Endothelial cell of umbilical vein (primary cell): ENCODE results near the gene STBD1. TPM values are rescaled to one million over a fixed set of nuclear protein-coding genes. Genes with fewer than 3 reads are reported as not detected.

Source experiments
- BruUV-seq: library from RNA; stranded (reverse); fragments of 400-500 nt; replicated peaks from 2 replicates; lab custom pipeline; 2021; lab: Mats Ljungman, UMichigan
- CTCF ChIA-PET: fragments of 300-600, 350-600 bp; sonication (Branson Sonifier 250); formaldehyde crosslinking; loops from one replicate; lab custom pipeline; 2021; ENCODE audit warnings: antibody characterized with exemption, inconsistent platforms; lab: Charles Lee
- POLR2A ChIA-PET: fragments of 300-600, 350-600 bp; sonication (Branson Sonifier 250); formaldehyde crosslinking; loops from one replicate; lab custom pipeline; 2021; ENCODE audit warnings: antibody characterized with exemption, inconsistent platforms; lab: Charles Lee
- DNase-seq: peaks from one replicate; pipeline ENCODE4 v3.0.0-alpha.2; 2011; ENCODE audit warnings: low read depth, low spot score
- FAIRE-seq: peaks from 2 replicates; lab custom pipeline; 2011; peaks lifted over from hg19 to GRCh38; lab: Jason Lieb, UNC
- H2AFZ ChIP-seq: 2 replicates; pipeline ENCODE4 v1.6.0; 2012; ENCODE audit warnings: low read depth, low read length, control low read depth, inconsistent platforms
- H3K27ac ChIP-seq: 2 replicates; pipeline ENCODE4 v1.5.1; 2011; ENCODE audit warnings: low read depth, mild to moderate bottlenecking, control low read depth, low read length, moderate library complexity; ENCODE audit not compliant: insufficient read depth
- H3K27me3 ChIP-seq, 2 experiments: 2 replicates each; pipeline versions ENCODE4 v1.6.0 to v1.6.1; 2011; ENCODE audit warnings: low read length in 2 of 2, mixed read lengths in 1 of 2; ENCODE audit not compliant: control insufficient read depth in 2 of 2, insufficient read depth in 2 of 2
- H3K36me3 ChIP-seq, 2 experiments: 2 replicates in 1 of 2; 3 replicates in 1 of 2; pipeline ENCODE4 v1.5.1; 2011; ENCODE audit warnings: low read length in 2 of 2, mild to moderate bottlenecking in 1 of 2, moderate library complexity in 1 of 2; ENCODE audit not compliant: control insufficient read depth in 2 of 2, insufficient read depth in 2 of 2; ENCODE audit errors: extremely low read depth in 1 of 2
- H3K4me1 ChIP-seq: 3 replicates; pipeline ENCODE4 v1.5.1; 2011; ENCODE audit warnings: mild to moderate bottlenecking, low read length; ENCODE audit not compliant: control insufficient read depth, insufficient read depth; ENCODE audit errors: extremely low read depth
- H3K4me2 ChIP-seq: 2 replicates; pipeline ENCODE4 v1.6.1; 2011; ENCODE audit warnings: low read length, control low read depth, mixed read lengths; ENCODE audit not compliant: insufficient read depth
- H3K4me3 ChIP-seq, 3 experiments: fragments of 200-600 bp in 1 of 3; sonication (generic), shearing (Covaris generic) in 1 of 3; replicated peaks in 1 of 3; 2 replicates each; pipeline ENCODE4 v1.5.1; 2011 to 2016; ENCODE audit warnings: control low read depth in 3 of 3, low read length in 3 of 3, mild to moderate bottlenecking in 2 of 3, inconsistent platforms in 1 of 3, low read depth in 1 of 3, moderate library complexity in 1 of 3; ENCODE audit not compliant: insufficient read depth in 1 of 3
- H3K79me2 ChIP-seq: 2 replicates; pipeline ENCODE4 v1.6.0; 2012; ENCODE audit warnings: low read length, inconsistent platforms; ENCODE audit not compliant: control insufficient read depth, insufficient read depth
- H3K9ac ChIP-seq: replicated peaks from 2 replicates; pipeline ENCODE3; 2011; ENCODE audit warnings: low read length, control low read depth; ENCODE audit not compliant: insufficient read depth; ENCODE audit errors: extremely low read depth
- H3K9me1 ChIP-seq: replicated peaks from 3 replicates; pipeline ENCODE4 v1.6.0; 2011; ENCODE audit warnings: mild to moderate bottlenecking, low read length; ENCODE audit not compliant: control insufficient read depth, insufficient read depth; ENCODE audit errors: extremely low read depth
- H3K9me3 ChIP-seq: replicated peaks from 2 replicates; pipeline ENCODE4 v1.5.1; 2012; ENCODE audit warnings: low read length, inconsistent platforms; ENCODE audit not compliant: control insufficient read depth, insufficient read depth
- H4K20me1 ChIP-seq: replicated peaks from 2 replicates; pipeline ENCODE3; 2011; ENCODE audit warnings: mild to moderate bottlenecking, low read length; ENCODE audit not compliant: control insufficient read depth, insufficient read depth; ENCODE audit errors: extremely low read depth
- CTCF ChIP-seq, 2 donors: IDR thresholded peaks; 1 replicate in 1 of 2; 2 replicates in 1 of 2; pipeline ENCODE4 v1.5.1; 2011; ENCODE audit warnings: low read length in 2 of 2, mild to moderate bottlenecking in 2 of 2, moderate library complexity in 2 of 2, control low read depth in 1 of 2, inconsistent platforms in 1 of 2, low read depth in 1 of 2; ENCODE audit not compliant: insufficient read depth in 1 of 2; ENCODE audit errors: extremely low read depth in 1 of 2
- EZH2 ChIP-seq: IDR thresholded peaks from 2 replicates; pipeline ENCODE4 v1.6.1; 2012; ENCODE audit warnings: borderline replicate concordance, low read depth, mild to moderate bottlenecking, moderate library complexity, low read length, inconsistent platforms; ENCODE audit not compliant: severe bottlenecking
- FOS ChIP-seq: IDR thresholded peaks from 2 replicates; pipeline ENCODE4 v1.6.1; 2011; ENCODE audit warnings: mild to moderate bottlenecking, low read length, moderate library complexity, borderline replicate concordance; ENCODE audit not compliant: insufficient read depth
- GATA2 ChIP-seq: IDR thresholded peaks from 2 replicates; pipeline ENCODE4 v1.7.0; 2011; ENCODE audit warnings: low read depth, mild to moderate bottlenecking, moderate library complexity, mixed read lengths, low read length; ENCODE audit not compliant: insufficient read length, insufficient read depth
- JUN ChIP-seq: IDR thresholded peaks from 2 replicates; pipeline ENCODE4 v1.6.1; 2011; ENCODE audit warnings: borderline replicate concordance, low read depth; ENCODE audit not compliant: insufficient read length, insufficient read depth
- MAX ChIP-seq: IDR thresholded peaks from 2 replicates; pipeline ENCODE4 v1.6.1; 2011; ENCODE audit not compliant: insufficient read depth, insufficient read length
- MYC ChIP-seq: IDR thresholded peaks from one replicate; pipeline ENCODE4 v1.6.1; 2011; ENCODE audit warnings: mild to moderate bottlenecking, low read depth, low read length
- POLR2A ChIP-seq: IDR thresholded peaks from 2 replicates; pipeline ENCODE4 v1.6.1; 2012; ENCODE audit warnings: low read depth, mild to moderate bottlenecking, control low read depth, low read length
- POLR2AphosphoS5 ChIP-seq: IDR thresholded peaks from 2 replicates; pipeline ENCODE4 v1.6.1; 2012; ENCODE audit warnings: low read depth, mild to moderate bottlenecking, control low read depth, low read length, moderate library complexity; ENCODE audit not compliant: insufficient read depth
- dilution Hi-C: fragments of 300-500 bp; cut with MboI; formaldehyde crosslinking; loops from one replicate; pipeline ENCODE4 v1.15.0; 2019; ENCODE audit warnings: low sequenced_read_pairs; ENCODE audit not compliant: extremely low pct_ligation_motif_present
- intact Hi-C: fragments of 100-400 bp; cut with micrococcal nuclease; formaldehyde crosslinking; loops from one replicate; pipeline ENCODE4 v1.10.0; 2022
- polyA plus RNA-seq, 4 experiments: library from polyadenylated mRNA; depleted of rRNA in 3 of 4; stranded (reverse) in 3 of 4; unstranded in 1 of 4; fragments of >200 nt; gene quantifications; 2 replicates each; pipeline versions ENCODE4 v1.2.1 to v1.2.3, GENCODE V29; 2011 to 2012; ENCODE audit warnings: missing spikeins in 1 of 4
- total RNA-seq: library from RNA; stranded (reverse); gene quantifications from 2 replicates; pipeline ENCODE4 v1.2.3, GENCODE V29; 2021

The STBD1 gene
- total and polyA plus RNA-seq, 2 donors (not counting 3 experiments of a cell fraction or from before 2014, with no cell fraction given), result 0.18 to 0.29 TPM

- peaks cover 2% of the 10 kb centered on the region in 2 experiments for H3K27me3 ChIP-seq
- no peaks in the 10 kb centered on the region for H3K9me1 ChIP-seq
- H3K4me2 ChIP-seq, result no peak overlapping the region
- no peaks in the 10 kb centered on the region for H3K79me2 ChIP-seq
- H3K27ac ChIP-seq, result no peak overlapping the region
- FAIRE-seq (no peak), DNase-seq (no peak)
- no TSS peak for BruUV-seq
- intact Hi-C loops (no loop called here), dilution Hi-C loops (no loop called here)
- no peak overlapping the region for H3K9ac ChIP-seq
- CTCF ChIA-PET, result interaction anchor here (0.6 to 0.8 kb wide), 3 partner anchors 19 to 146 kb away, joined by 3 to 4 read pairs (median 3); no protein-coding TSS in a partner anchor
- POLR2A ChIA-PET, result no interaction called here
- H3K36me3 ChIP-seq, result no peaks in the 10 kb centered on the region
- no peaks in the 10 kb centered on the region for H3K4me1 ChIP-seq
- no peaks in the 10 kb centered on the region for H4K20me1 ChIP-seq
- TF ChIP-seq POLR2A, result no peak
- no peak for TF ChIP-seq CTCF (IDR thresholded peaks at IDR 0.05; ENCODE audit: extremely low read depth in 1 of 2, insufficient read depth in 1 of 2, low read depth in 1 of 2, low read length in 2 of 2)
- TF ChIP-seq GATA2, result no peak
- TF ChIP-seq JUN, result no peak
- no peak for TF ChIP-seq FOS
- no peak for TF ChIP-seq MAX
- TF ChIP-seq EZH2, result no peak
- TF ChIP-seq POLR2AphosphoS5, result no peak
- no peak for TF ChIP-seq MYC
- H2AFZ ChIP-seq, result no peak overlapping the region
- no peaks in the 10 kb centered on the region for H3K9me3 ChIP-seq
- no peak overlapping the region for H3K4me3 ChIP-seq
Measured at GRCh38 chr4:76326515-76326914, 20.0 kb downstream of the STBD1 start.
